Heart left ventricle (tissue), 16 donors: ENCODE results near the gene ENGASE. TPM values are rescaled to one million over a fixed set of nuclear protein-coding genes. Genes with fewer than 3 reads are reported as not detected.

Experiments used
- ATAC-seq, 4 donors: fragments of 200-7000 bp; cut with Tn5 transposase; one replicate each; pipeline ENCODE4 v1.9.1; 2020 to 2022; ENCODE audit warnings: moderate library complexity in 4 of 4, mild to moderate bottlenecking in 3 of 4, moderate number of reproducible peaks in 1 of 4
- DNase-seq, 5 donors: peaks; one replicate each; pipeline ENCODE4 v3.0.0-alpha.2; 2020
- H3K27ac ChIP-seq, 12 donors: fragments of 200-600 bp; sonication (generic) in 4 of 12; one replicate each; pipeline versions ENCODE4 v1.5.0 to v1.8.0; 2016 to 2022; ENCODE audit warnings: mild to moderate bottlenecking in 2 of 12
- H3K27me3 ChIP-seq, 9 donors: fragments of 200-600 bp; sonication (generic) in 2 of 9; one replicate each; pipeline versions ENCODE4 v1.5.1 to v1.8.0; 2016 to 2022; ENCODE audit warnings: mild to moderate bottlenecking in 3 of 9
- H3K36me3 ChIP-seq, 9 donors: fragments of 200-600 bp; sonication (generic) in 2 of 9; one replicate each; pipeline versions ENCODE4 v1.5.0 to v1.8.0; 2018 to 2022; ENCODE audit warnings: mild to moderate bottlenecking in 2 of 9
- H3K4me1 ChIP-seq, 12 donors: fragments of 200-600 bp; sonication (generic) in 4 of 12; one replicate each; pipeline versions ENCODE4 v1.5.0 to v1.8.0; 2016 to 2022; ENCODE audit warnings: mild to moderate bottlenecking in 3 of 12
- H3K4me3 ChIP-seq, 12 donors: fragments of 200-600 bp; sonication (generic) in 4 of 12; one replicate each; pipeline versions ENCODE4 v1.5.0 to v1.8.0; 2017 to 2022; ENCODE audit warnings: mild to moderate bottlenecking in 9 of 12, moderate library complexity in 4 of 12
- H3K9me3 ChIP-seq, 12 donors: fragments of 200-600 bp; sonication (generic) in 4 of 12; one replicate each; pipeline versions ENCODE4 v1.5.0 to v1.8.0; 2016 to 2022; ENCODE audit warnings: mild to moderate bottlenecking in 1 of 12
- POLR2A ChIP-seq, 2 donors: fragments of 450-650 bp; IDR thresholded peaks; one replicate each; pipeline ENCODE4 v1.6.1; 2017; ENCODE audit warnings: antibody characterized with exemption in 2 of 2, mild to moderate bottlenecking in 2 of 2, moderate library complexity in 2 of 2
- WGBS, 4 donors: extraction: QIAGEN DNeasy Blood & Tissue Kit in 2 of 4; methylation state at CpG; one replicate each; pipeline versions ENCODE4 v1.1.5 to v1.1.7; 2013 to 2018; 5-methylcytosine and 5-hydroxymethylcytosine counted together
- intact Hi-C, 10 donors: fragments of 100-400 bp; cut with DNase I; formaldehyde crosslinking; loops; one replicate each; pipeline versions ENCODE4 v1.11.1 to v1.14.2; 2022
- polyA plus RNA-seq, 2 donors: library from polyadenylated mRNA; stranded (reverse); fragments of 200-250 nt; gene quantifications; one replicate each; pipeline ENCODE4 v1.2.3, GENCODE V29; 2013
- total RNA-seq, 9 donors: library from RNA; depleted of rRNA in 2 of 9; stranded (reverse); fragments of >200 nt in 2 of 9; fragmentation: NEBNext Ultra II Directional in 3 of 9; extraction: Animal tissue kit (Norgen Biotek cat#: 25700) in 3 of 9; gene quantifications; one replicate each; pipeline versions ENCODE4 v1.1.0 to v1.2.4, GENCODE V29; 2016 to 2023
- TF ChIP-seq, protein P1 (sequence below), 12 donors: fragments of 200-600 bp; sonication (generic) in 4 of 12; IDR thresholded peaks; one replicate each; pipeline versions ENCODE4 v1.5.0 to v1.8.0; 2018 to 2022; ENCODE audit warnings: antibody characterized with exemption in 12 of 12, mild to moderate bottlenecking in 5 of 12
- donor health status: ischemic (EF 13 %, LVEDD 7.1; RV severe dilation, severe dysfunction).
- donor health status: healthy with polysubstance abuse.
- donor health status: DM: no; HTN: yes; CAD: no.
- donor health status: DM: no; HTN: no; CAD: no.
- donor health status: ischemic (EF 25% LVEDD 6.9; RV normal size, moderate dysfunction).
- donor health status: ischemic (EF 25% LVEDD 5.7; RV mildly dilated, moderate dysfunction).
- donor health status: healthy.
- donor health status: DM: yes; HTN: yes; CAD: no.
- donor health status: ischemic (EF 35%, LVEDD 5.7; RV mildly dilated, moderate dysfunction).
- donor health status: nonischemic (EF 11% LVEDD 7.7; RV severe dilation, severe dysfunction).
- donor health status: DM: yes; HTN: yes; CAD: no.
- donor health status: PGD.
- donor health status: ischemic (EF 29% LVEDD 5.4; RV normal size, mild dysfunction).
- donor health status: nonischemic (EF 23%, LVEDD 6.1; RV moderate dilation, normal function).

Gene ENGASE
- total and polyA plus RNA-seq, 11 donors = 6.2 to 42.0 (median 23.5) TPM

DNA sequence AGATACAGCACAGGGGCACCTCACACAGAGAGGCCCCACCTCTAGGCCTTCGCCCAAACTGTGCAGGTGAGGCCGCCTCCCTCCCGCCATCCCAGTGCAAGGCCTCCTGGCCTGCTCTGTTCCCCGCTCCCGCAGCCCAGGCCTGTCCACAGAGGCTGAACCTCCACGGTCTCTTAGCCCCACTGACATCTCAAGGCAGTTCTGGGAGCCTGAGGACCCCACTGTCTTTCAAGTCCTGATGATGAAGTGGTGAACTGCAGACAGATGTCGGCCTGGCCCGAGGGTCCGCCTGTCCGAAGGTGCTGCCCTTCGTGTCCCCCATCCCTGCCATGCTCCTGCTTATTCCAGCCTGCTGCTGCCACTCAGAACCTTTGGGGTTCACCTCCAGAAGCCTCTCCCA, 32.3 kb downstream of the ENGASE start:
- Histone ChIP-seq H3K4me3 (no peak overlapping the region), H3K36me3 (no peaks in the 10 kb centered on the region), H3K4me1 (no peaks in the 10 kb centered on the region), H3K9me3 (no peaks in the 10 kb centered on the region), H3K27me3 (peaks cover 3 to 45% (median 25%) of the 10 kb centered on the region in 9 donors), H3K27ac (no peak overlapping the region)
- intact Hi-C loops = no loop called here
- TF ChIP-seq, protein P1, sequence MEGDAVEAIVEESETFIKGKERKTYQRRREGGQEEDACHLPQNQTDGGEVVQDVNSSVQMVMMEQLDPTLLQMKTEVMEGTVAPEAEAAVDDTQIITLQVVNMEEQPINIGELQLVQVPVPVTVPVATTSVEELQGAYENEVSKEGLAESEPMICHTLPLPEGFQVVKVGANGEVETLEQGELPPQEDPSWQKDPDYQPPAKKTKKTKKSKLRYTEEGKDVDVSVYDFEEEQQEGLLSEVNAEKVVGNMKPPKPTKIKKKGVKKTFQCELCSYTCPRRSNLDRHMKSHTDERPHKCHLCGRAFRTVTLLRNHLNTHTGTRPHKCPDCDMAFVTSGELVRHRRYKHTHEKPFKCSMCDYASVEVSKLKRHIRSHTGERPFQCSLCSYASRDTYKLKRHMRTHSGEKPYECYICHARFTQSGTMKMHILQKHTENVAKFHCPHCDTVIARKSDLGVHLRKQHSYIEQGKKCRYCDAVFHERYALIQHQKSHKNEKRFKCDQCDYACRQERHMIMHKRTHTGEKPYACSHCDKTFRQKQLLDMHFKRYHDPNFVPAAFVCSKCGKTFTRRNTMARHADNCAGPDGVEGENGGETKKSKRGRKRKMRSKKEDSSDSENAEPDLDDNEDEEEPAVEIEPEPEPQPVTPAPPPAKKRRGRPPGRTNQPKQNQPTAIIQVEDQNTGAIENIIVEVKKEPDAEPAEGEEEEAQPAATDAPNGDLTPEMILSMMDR (IDR thresholded peaks at IDR 0.05) = no peak
- no peak for TF ChIP-seq POLR2A (IDR thresholded peaks at IDR 0.05)
- DNase-seq (no peak), ATAC-seq (no peak)
- 88 to 98% (median 94%) methylated on average over 5 to 11 of the region's 11 CpGs for WGBS, 4 donors

DNA sequence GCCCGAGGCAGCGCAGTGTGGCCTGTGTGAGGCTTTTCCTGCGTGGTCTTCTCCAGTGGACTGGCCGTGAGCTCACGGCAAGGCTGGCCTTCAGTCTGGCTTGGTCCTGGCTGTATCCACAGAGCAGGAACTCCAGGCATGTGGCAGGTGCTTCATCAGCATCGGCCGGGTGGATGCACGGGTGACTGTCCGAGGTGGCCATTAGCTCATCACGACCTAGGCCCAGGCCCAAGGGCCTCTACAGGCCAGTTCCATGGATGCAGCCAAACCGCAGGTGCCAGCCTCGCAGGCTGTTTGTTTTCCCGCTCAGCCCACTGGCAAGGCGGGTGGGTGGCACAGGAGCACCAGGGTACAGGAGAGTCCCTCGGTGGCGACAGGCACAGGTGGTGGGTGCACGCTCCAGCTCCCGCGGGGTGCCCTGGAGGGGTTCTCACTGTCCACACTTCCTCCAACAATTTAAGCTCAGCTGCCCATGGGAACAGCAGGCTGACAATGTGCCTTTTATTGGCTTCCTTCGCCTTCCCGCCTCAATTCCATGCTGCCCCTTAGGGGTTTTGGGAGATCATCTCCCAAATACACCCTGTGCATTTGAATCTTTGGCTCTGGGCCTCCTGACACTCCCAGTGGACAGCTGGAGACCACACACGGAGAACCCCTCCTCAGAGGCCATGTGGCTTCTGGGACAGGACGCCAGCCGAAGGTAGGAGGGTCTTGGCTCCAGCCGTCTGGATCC, 33.0 kb downstream of the ENGASE start:
- 84 to 95% (median 87%) methylated on average over 12 to 25 of the region's 25 CpGs for WGBS, 4 donors
- Histone ChIP-seq H3K27me3 (peaks cover 0 to 38% (median 18%) of the 10 kb centered on the region in 9 donors), H3K9me3 (no peaks in the 10 kb centered on the region), H3K27ac (no peak overlapping the region), H3K4me3 (no peak overlapping the region), H3K4me1 (no peaks in the 10 kb centered on the region), H3K36me3 (no peaks in the 10 kb centered on the region)
- TF ChIP-seq, protein P1 (IDR thresholded peaks at IDR 0.05) = no peak
- no peak for TF ChIP-seq POLR2A (IDR thresholded peaks at IDR 0.05)
- DNase-seq (no peak), ATAC-seq (no peak)
- intact Hi-C loops = no loop called here

DNA sequence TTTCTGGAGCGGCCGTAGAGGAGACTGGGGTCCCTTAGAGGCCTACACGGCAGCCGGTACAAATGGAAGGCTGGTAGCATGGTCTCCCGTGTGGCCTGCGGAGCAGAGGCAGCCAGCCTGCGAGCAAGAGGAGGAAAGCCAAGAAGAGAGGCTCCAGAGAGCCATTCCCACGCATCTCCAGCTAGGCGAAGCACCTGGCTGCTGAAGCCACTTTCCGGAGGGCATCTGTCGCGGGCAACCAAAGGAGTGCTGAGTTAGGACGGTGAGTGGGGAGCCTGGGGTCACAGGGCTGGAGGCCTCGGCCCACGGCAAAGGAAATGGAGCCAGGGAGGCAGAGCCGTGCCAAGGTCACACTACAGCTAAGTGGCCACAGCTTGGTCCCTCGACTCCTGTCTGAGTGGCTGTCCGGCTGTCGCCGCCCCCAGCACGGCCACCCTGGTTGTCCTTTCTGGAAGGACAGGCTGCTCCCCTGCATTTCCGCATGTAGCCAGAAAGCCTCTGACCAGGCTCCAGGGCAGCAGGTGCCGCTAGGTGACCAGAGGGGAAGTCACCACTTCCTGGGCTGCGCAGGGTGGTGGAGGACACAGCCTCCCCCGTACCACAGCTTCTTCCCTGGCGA, 33.7 kb downstream of the ENGASE start:
- intact Hi-C loops = no loop called here
- H3K27me3 ChIP-seq = peaks cover 0 to 34% (median 11%) of the 10 kb centered on the region in 9 donors
- WGBS, 4 donors = 69 to 85% (median 77%) methylated on average over 18 to 26 of the region's 26 CpGs
- no peaks in the 10 kb centered on the region for H3K9me3 ChIP-seq
- TF ChIP-seq POLR2A (IDR thresholded peaks at IDR 0.05) = no peak
- TF ChIP-seq, protein P1 (IDR thresholded peaks at IDR 0.05) = no peak
- DNase-seq (no peak), ATAC-seq (no peak)
- H3K36me3 ChIP-seq = no peaks in the 10 kb centered on the region
- no peak overlapping the region for H3K4me3 ChIP-seq
- no peaks in the 10 kb centered on the region for H3K4me1 ChIP-seq
- no peak overlapping the region for H3K27ac ChIP-seq

DNA sequence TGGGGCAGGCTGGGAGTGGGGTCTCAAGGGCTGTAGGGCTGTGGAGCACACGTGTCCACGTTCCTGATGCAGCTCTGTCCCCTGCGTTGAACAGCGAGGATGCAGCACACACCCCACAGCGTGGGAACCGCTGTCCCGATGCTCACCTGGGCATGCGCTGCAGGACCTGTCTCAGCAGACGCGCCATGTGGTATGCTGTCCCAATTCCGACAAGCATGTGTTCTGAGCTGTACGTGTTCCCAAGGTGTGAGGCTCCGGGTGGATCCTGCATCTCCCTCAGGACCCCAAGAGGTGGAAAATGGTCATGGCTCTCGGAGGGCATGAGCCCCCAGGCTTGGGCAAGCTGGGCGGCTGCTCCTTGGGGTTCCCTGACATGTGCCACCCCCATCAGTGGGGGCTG, 34.2 kb downstream of the ENGASE start:
- WGBS, 4 donors = 77 to 93% (median 79%) methylated on average over 3 to 15 of the region's 15 CpGs
- peaks cover 0 to under 1% (median 0%) of the 10 kb centered on the region in 12 donors for H3K4me1 ChIP-seq
- H3K9me3 ChIP-seq = no peaks in the 10 kb centered on the region
- intact Hi-C loops = no loop called here
- H3K4me3 ChIP-seq = no peak overlapping the region
- no peak overlapping the region for H3K27ac ChIP-seq
- DNase-seq (no peak), ATAC-seq (no peak)
- H3K27me3 ChIP-seq = peaks cover 0 to 29% (median 6%) of the 10 kb centered on the region in 9 donors
- TF ChIP-seq POLR2A (IDR thresholded peaks at IDR 0.05) = no peak
- TF ChIP-seq, protein P1 (IDR thresholded peaks at IDR 0.05) = no peak
- no peaks in the 10 kb centered on the region for H3K36me3 ChIP-seq
